ENCODE results near the gene OTOP3.

Gene OTOP3

DNA sequence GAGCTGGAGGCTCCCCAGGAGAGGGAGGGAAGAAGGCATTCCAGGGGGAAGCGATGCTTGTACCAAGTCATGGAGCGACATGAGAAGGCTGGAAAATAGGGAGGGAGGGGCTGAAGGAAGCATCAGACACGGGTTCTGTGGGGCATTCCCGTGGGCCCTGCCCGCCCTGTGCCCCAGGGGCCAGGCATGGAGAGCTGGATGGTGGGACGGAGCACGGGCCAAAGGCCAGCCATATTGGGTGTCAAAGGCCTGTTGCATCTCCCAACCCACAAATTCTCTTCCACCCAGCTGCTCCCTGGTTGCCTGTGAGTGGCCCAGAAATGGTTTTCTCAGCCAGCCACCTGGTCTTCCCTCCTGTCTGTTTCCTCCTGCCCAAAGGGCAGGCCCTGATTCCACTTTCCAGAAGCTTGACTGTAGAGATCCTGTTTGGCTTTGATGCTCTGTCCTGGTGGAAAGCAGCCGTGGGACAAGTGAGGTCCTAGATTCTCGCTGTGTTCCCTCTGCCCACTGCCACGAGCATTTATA is 54.9 kb downstream of the OTOP3 start:
- DNase-seq = no peak

DNA sequence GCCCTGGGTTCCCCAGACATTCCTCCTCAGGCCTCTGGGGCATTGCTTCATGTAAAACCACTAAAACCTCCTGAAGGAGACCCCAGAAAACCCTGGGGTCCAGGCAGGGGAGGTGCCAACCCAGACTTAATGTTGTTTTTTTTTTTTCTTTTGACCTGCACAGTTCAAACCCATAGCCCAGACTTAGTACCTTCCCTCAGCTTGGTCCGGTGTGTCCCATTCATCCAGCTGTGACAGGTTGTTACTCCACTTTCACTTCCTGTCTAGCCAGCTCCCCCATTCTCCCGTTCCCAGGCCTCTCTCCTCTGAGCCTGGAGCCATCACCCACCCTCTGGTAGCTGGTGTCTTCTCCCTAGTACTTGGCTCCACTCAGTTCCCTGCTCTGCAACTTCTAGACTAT is 56.5 kb downstream of the OTOP3 start:
- no peak for DNase-seq

DNA sequence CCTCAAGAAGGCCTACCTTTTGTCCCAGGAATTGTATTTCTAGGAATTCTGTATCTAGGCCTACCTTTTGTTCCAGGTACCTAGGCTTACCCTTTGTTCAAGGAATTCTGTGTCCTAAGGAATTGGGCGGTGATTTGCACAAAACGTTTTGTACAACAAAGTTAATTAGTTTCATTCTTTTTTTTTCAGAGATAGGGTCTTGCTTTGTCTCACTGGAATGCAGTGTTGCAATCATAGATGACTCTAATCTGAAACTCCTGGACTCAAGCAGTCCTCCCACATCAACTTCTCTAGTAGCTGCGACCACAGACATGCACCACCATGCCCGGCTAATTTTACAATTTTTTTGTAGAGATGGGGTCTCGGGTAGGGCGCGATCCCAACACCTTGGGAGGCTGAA is 58.7 kb downstream of the OTOP3 start:
- DNase-seq = no peak

- DNase-seq = no peak
Observed at GRCh38 chr17:74995847-74996246, 60.1 kb downstream of the OTOP3 start.

DNA sequence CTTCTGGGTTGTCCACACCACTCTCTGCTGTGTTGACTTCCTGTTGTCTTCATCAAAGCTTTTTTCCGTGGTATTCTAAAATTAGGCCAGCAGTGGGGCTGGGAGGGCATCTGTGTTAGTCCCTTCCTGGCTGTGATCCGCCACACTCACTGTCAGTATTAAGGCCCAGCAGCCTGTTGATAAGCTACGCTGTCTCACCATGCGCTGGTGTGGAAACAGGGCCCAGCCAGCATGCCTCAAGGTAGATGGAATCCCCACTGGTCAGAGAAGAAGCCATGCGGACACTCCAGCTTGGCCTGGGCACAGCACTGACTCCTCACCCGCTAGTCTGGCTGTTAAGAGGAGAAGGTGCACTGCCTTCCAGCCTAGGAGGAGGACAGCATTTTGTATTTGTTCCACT is 63.1 kb downstream of the OTOP3 start:
- DNase-seq = no peak

- no peak for DNase-seq
Observed at GRCh38 chr17:74999523-74999922, 63.8 kb downstream of the OTOP3 start.

Measured in stimulated activated CD4-positive, alpha-beta T cell treated with anti-CD3 and anti-CD28 coated beads, Interleukin-4, amount 100 ng/mL, for 4 hours (primary cell).